Measurements from ENCODE around the gene CEACAM19.

DNA sequence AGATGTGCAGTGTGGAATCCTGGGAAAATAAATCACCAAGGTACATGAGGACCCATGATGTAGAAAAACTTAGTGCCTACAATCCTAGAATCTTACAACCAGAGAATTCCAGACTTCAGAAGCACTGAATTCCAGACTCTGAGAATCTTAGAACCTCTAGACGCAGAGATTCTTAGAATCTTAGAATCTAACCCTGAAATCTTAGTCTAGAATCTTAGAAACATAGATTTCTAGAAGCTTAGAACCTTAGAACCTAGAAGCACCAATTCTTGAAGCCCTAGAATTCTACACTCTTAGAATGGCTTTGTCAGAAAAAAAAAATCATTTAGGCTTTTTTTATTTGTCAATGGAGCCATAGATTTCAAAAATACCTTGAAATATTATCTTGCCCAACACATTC is 33.7 kb downstream of the CEACAM19 start:
- TF ChIP-seq, protein P1, sequence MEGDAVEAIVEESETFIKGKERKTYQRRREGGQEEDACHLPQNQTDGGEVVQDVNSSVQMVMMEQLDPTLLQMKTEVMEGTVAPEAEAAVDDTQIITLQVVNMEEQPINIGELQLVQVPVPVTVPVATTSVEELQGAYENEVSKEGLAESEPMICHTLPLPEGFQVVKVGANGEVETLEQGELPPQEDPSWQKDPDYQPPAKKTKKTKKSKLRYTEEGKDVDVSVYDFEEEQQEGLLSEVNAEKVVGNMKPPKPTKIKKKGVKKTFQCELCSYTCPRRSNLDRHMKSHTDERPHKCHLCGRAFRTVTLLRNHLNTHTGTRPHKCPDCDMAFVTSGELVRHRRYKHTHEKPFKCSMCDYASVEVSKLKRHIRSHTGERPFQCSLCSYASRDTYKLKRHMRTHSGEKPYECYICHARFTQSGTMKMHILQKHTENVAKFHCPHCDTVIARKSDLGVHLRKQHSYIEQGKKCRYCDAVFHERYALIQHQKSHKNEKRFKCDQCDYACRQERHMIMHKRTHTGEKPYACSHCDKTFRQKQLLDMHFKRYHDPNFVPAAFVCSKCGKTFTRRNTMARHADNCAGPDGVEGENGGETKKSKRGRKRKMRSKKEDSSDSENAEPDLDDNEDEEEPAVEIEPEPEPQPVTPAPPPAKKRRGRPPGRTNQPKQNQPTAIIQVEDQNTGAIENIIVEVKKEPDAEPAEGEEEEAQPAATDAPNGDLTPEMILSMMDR (conservative IDR thresholded peaks at IDR 0.05 in 1 of 2, IDR thresholded peaks at IDR 0.05 in 1 of 2; ENCODE audit: low read depth in 1 of 2, low read length in 2 of 2), result no peak
- no peak for TF ChIP-seq EZH2 (IDR thresholded peaks at IDR 0.05; ENCODE audit: low read length, missing control alignments)
